PFSK-1 (cell line): ENCODE results near the gene WNT3A.

ENCODE experiments used
- FOXP2 ChIP-seq: optimal IDR thresholded peaks from 2 replicates; pipeline ENCODE3; 2011; ENCODE audit warnings: borderline replicate concordance, control low read depth, inconsistent platforms; ENCODE audit not compliant: insufficient read depth; ENCODE audit errors: extremely low read length, extremely low read depth
- POLR2AphosphoS5 ChIP-seq: IDR thresholded peaks from 2 replicates; pipeline ENCODE4 v1.6.1; 2012; ENCODE audit warnings: low read depth, mild to moderate bottlenecking, control low read depth, low read length, moderate library complexity
- REST ChIP-seq, 2 experiments: IDR thresholded peaks; 2 replicates each; pipeline versions ENCODE4 v1.6.1 to v1.8.0; 2011 to 2012; ENCODE audit warnings: low read depth in 2 of 2, low read length in 2 of 2, control low read depth in 1 of 2, inconsistent platforms in 1 of 2, mild to moderate bottlenecking in 1 of 2, moderate library complexity in 1 of 2; ENCODE audit not compliant: insufficient read depth in 1 of 2
- SIN3A ChIP-seq: IDR thresholded peaks from 2 replicates; pipeline ENCODE4 v1.6.1; 2012; ENCODE audit warnings: mild to moderate bottlenecking, low read length, moderate library complexity, borderline replicate concordance; ENCODE audit not compliant: insufficient read depth
- TAF1 ChIP-seq: IDR thresholded peaks from 2 replicates; pipeline ENCODE4 v1.6.1; 2012; ENCODE audit warnings: low read length, control low read depth, borderline replicate concordance; ENCODE audit not compliant: insufficient read depth

WNT3A gene

GRCh38 chr1:228031276-228031995 lies 24.6 kb downstream of the WNT3A start:
- TF ChIP-seq REST (IDR thresholded peaks at IDR 0.05; ENCODE audit: insufficient read depth in 1 of 2, low read depth in 2 of 2, low read length in 2 of 2), result no peak
- no peak for TF ChIP-seq FOXP2
- no peak for TF ChIP-seq POLR2AphosphoS5
- no peak for TF ChIP-seq TAF1

- TF ChIP-seq SIN3A, result no peak
Observed at GRCh38 chr1:228032041-228032440, 25.2 kb downstream of the WNT3A start.

GRCh38 chr1:228033376-228033775 lies 26.6 kb downstream of the WNT3A start:
- TF ChIP-seq SIN3A (no peak), REST (IDR thresholded peaks at IDR 0.05; ENCODE audit: insufficient read depth in 1 of 2, low read depth in 2 of 2, low read length in 2 of 2) (no peak), FOXP2 (no peak), POLR2AphosphoS5 (no peak), TAF1 (no peak)

- TF ChIP-seq FOXP2 (no peak), TAF1 (no peak), REST (IDR thresholded peaks at IDR 0.05; ENCODE audit: insufficient read depth in 1 of 2, low read depth in 2 of 2, low read length in 2 of 2) (no peak), POLR2AphosphoS5 (no peak), SIN3A (no peak)
Observed at GRCh38 chr1:228034954-228035837, 28.4 kb downstream of the WNT3A start.

GRCh38 chr1:228035844-228036243 lies 29.0 kb downstream of the WNT3A start:
- no peak for TF ChIP-seq REST (IDR thresholded peaks at IDR 0.05; ENCODE audit: insufficient read depth in 1 of 2, low read depth in 2 of 2, low read length in 2 of 2)
- no peak for TF ChIP-seq POLR2AphosphoS5
- no peak for TF ChIP-seq TAF1
